ENCODE measurements around the gene PAX6. TPM values are rescaled to one million over a fixed set of nuclear protein-coding genes. Genes with fewer than 3 reads are reported as not detected.

The PAX6 gene
- total RNA-seq, 4 donors from 2014 or later, result 0.08 to 1.1 (median 0.55) TPM

- H3K4me1 ChIP-seq, result no peaks in the 10 kb centered on the region
- H3K27me3 ChIP-seq, result no peaks in the 10 kb centered on the region
- TF ChIP-seq POLR2A (IDR thresholded peaks at IDR 0.05), result no peak
- TF ChIP-seq EP300 (IDR thresholded peaks at IDR 0.05), result no peak
- TF ChIP-seq CTCF (IDR thresholded peaks at IDR 0.05), result no peak
- TF ChIP-seq POLR2AphosphoS5 (IDR thresholded peaks at IDR 0.05), result no peak
- H3K4me3 ChIP-seq, result no peak overlapping the region
- no peaks in the 10 kb centered on the region for H3K9me3 ChIP-seq
- WGBS, 2 donors (ENCODE audit: low coverage in 1 of 2), result 81 to 96% methylated on average over 8 to 9 of the region's 9 CpGs
- H3K27ac ChIP-seq, result no peak overlapping the region
- no peak for ATAC-seq
- H3K36me3 ChIP-seq, result no peaks in the 10 kb centered on the region
These were observed 42.1 kb downstream of the PAX6 start for GRCh38 chr11:31768749-31769640.

GRCh38 chr11:31767685-31768084 is 43.4 kb downstream of the PAX6 start:
- no peaks in the 10 kb centered on the region for H3K9me3 ChIP-seq
- no peak overlapping the region for H3K27ac ChIP-seq
- 100% methylated on average over 1 to 2 of the region's 2 CpGs for WGBS, 2 donors (ENCODE audit: low coverage in 1 of 2)
- H3K36me3 ChIP-seq, result no peaks in the 10 kb centered on the region
- no peak overlapping the region for H3K4me3 ChIP-seq
- no peaks in the 10 kb centered on the region for H3K27me3 ChIP-seq
- no peaks in the 10 kb centered on the region for H3K4me1 ChIP-seq
- ATAC-seq, result no peak
- TF ChIP-seq EP300 (IDR thresholded peaks at IDR 0.05) (no peak), CTCF (IDR thresholded peaks at IDR 0.05) (no peak), POLR2AphosphoS5 (IDR thresholded peaks at IDR 0.05) (no peak), POLR2A (IDR thresholded peaks at IDR 0.05) (no peak)

GRCh38 chr11:31767066-31767465 is 44.1 kb downstream of the PAX6 start:
- Histone ChIP-seq H3K36me3 (no peaks in the 10 kb centered on the region), H3K9me3 (no peaks in the 10 kb centered on the region), H3K4me3 (no peak overlapping the region), H3K27me3 (no peaks in the 10 kb centered on the region), H3K4me1 (no peaks in the 10 kb centered on the region), H3K27ac (no peak overlapping the region)
- no peak for ATAC-seq
- WGBS, 2 donors (ENCODE audit: low coverage in 1 of 2), result 94 to 100% methylated on average over 1 to 3 of the region's 3 CpGs
- TF ChIP-seq CTCF (IDR thresholded peaks at IDR 0.05) (no peak), POLR2A (IDR thresholded peaks at IDR 0.05) (no peak), EP300 (IDR thresholded peaks at IDR 0.05) (no peak)

- H3K27me3 ChIP-seq, result no peaks in the 10 kb centered on the region
- TF ChIP-seq POLR2AphosphoS5 (IDR thresholded peaks at IDR 0.05) (no peak), EP300 (IDR thresholded peaks at IDR 0.05) (no peak), CTCF (IDR thresholded peaks at IDR 0.05) (no peak), POLR2A (IDR thresholded peaks at IDR 0.05) (no peak)
- H3K36me3 ChIP-seq, result no peaks in the 10 kb centered on the region
- H3K4me1 ChIP-seq, result no peaks in the 10 kb centered on the region
- 79 to 86% methylated on average over 2 to 5 of the region's 5 CpGs for WGBS, 2 donors (ENCODE audit: low coverage in 1 of 2)
- no peaks in the 10 kb centered on the region for H3K9me3 ChIP-seq
- ATAC-seq, result no peak
- H3K4me3 ChIP-seq, result no peak overlapping the region
- no peak overlapping the region for H3K27ac ChIP-seq
These were observed 46.4 kb downstream of the PAX6 start for GRCh38 chr11:31764766-31765165.

GRCh38 chr11:31764261-31764660 is 46.9 kb downstream of the PAX6 start:
- H3K36me3 ChIP-seq, result no peaks in the 10 kb centered on the region
- H3K9me3 ChIP-seq, result no peaks in the 10 kb centered on the region
- no peak overlapping the region for H3K4me3 ChIP-seq
- H3K27me3 ChIP-seq, result no peaks in the 10 kb centered on the region
- no peak for ATAC-seq
- WGBS, 2 donors (ENCODE audit: low coverage in 1 of 2), result 81 to 95% methylated on average over 4 to 5 of the region's 5 CpGs
- no peak for TF ChIP-seq POLR2A (IDR thresholded peaks at IDR 0.05)
- TF ChIP-seq EP300 (IDR thresholded peaks at IDR 0.05), result no peak
- TF ChIP-seq POLR2AphosphoS5 (IDR thresholded peaks at IDR 0.05), result no peak
- no peak for TF ChIP-seq CTCF (IDR thresholded peaks at IDR 0.05)
- no peaks in the 10 kb centered on the region for H3K4me1 ChIP-seq
- no peak overlapping the region for H3K27ac ChIP-seq
